Breast epithelium (tissue), 3 donors: Measurements from ENCODE around the gene ACMSD. TPM values are rescaled to one million over a fixed set of nuclear protein-coding genes. Genes with fewer than 3 reads are reported as not detected.

Experiments used
- total RNA-seq, 3 donors: library from RNA; depleted of rRNA; stranded (reverse); fragments of >200 nt; gene quantifications; one replicate each; pipeline ENCODE4 v1.1.0, GENCODE V29; 2016

The ACMSD gene
- total RNA-seq, 3 donors from 2014 or later: 0.59 TPM; not detected in 2

Other genes starting within 250 kb of the ACMSD start
- gene TMEM163, start 119.6 kb upstream of the ACMSD start, total RNA-seq: 1 to 10 TPM in 1 of 3 donors, under 1 TPM in 2; 0.32 to 1.5 (median 0.66) TPM
- gene CCNT2, start 80.2 kb downstream of the ACMSD start, total RNA-seq: 10 to 100 TPM; 35.8 to 62.8 (median 40.3) TPM
- gene MAP3K19, start 208.8 kb downstream of the ACMSD start, total RNA-seq: not detected
- gene RAB3GAP1, start 213.7 kb downstream of the ACMSD start, total RNA-seq: 10 to 100 TPM; 53.9 to 70.5 (median 54.1) TPM